Measurements from ENCODE around the gene PRIM1. TPM values are rescaled to one million over a fixed set of nuclear protein-coding genes. Genes with fewer than 3 reads are reported as not detected.
A peak's percentile ranks its signal among the peaks of the same experiment; 100 is the strongest.
"Not testable (repeated sequence)": the region's sequence is repeated elsewhere in the genome, so short reads cannot be mapped to it uniquely, and the experiment has no call there.

Gene PRIM1
- total RNA-seq, 1 experiment from 2014 or later: 32.3 TPM

- Histone ChIP-seq H3K4me3 (ENCODE audit: low read length) (no peak overlapping the region), H3K4me1 (ENCODE audit: insufficient read depth, low read length) (peaks cover 7% of the 10 kb centered on the region), H3K9ac (ENCODE audit: low read length) (no peak overlapping the region), H3K27me3 (ENCODE audit: low read length) (no peaks in the 10 kb centered on the region), H3K27ac (ENCODE audit: low read length) (no peak overlapping the region), H3K79me2 (ENCODE audit: low read length) (peaks cover 19% of the 10 kb centered on the region), H3F3A (ENCODE audit: low read length, unreplicated experiment) (no peaks in the 10 kb centered on the region), H3K4me2 (ENCODE audit: low read length) (no peak overlapping the region), H2AFZ (ENCODE audit: low read length) (no peak overlapping the region), H4K20me1 (ENCODE audit: low read length) (no peaks in the 10 kb centered on the region), H3K9me2 (replicated peaks; ENCODE audit: low read length) (no peaks in the 10 kb centered on the region), H3K36me3 (ENCODE audit: low read depth, low read length) (peaks cover 17% of the 10 kb centered on the region; the same call in 1 of the 2 replicates), H3K9me3 (ENCODE audit: low read length) (no peaks in the 10 kb centered on the region)
- ChIA-PET CTCF (no interaction called here), POLR2A (ENCODE audit: unreplicated experiment) (no interaction called here)
- BruUV-seq (replicated peaks): no TSS peak
- intact Hi-C loops (cut with micrococcal nuclease): no loop called here
- DNase-seq (no peak), ATAC-seq (no peak)
- TF ChIP-seq CTCF (conservative IDR thresholded peaks at IDR 0.05; ENCODE audit: low read depth, low read length): no peak
- no peak for TF ChIP-seq EZH2phosphoT487 (IDR thresholded peaks at IDR 0.05; ENCODE audit: borderline replicate concordance, low read length)
- no peak for TF ChIP-seq EZH2 (IDR thresholded peaks at IDR 0.05; ENCODE audit: low read length, unreplicated experiment)
Observed at GRCh38 chr12:56749359-56749758, 2.8 kb downstream of the PRIM1 start.

GRCh38 chr12:56728139-56728861, 23.8 kb downstream of the PRIM1 start:
- H4K20me1 ChIP-seq (ENCODE audit: low read length): peaks cover 11% of the 10 kb centered on the region
- H3K27me3 ChIP-seq (ENCODE audit: low read length): no peaks in the 10 kb centered on the region
- TF ChIP-seq EZH2 (IDR thresholded peaks at IDR 0.05; ENCODE audit: low read length, unreplicated experiment) (no peak), CTCF (conservative IDR thresholded peaks at IDR 0.05; ENCODE audit: low read depth, low read length) (no peak), EZH2phosphoT487 (IDR thresholded peaks at IDR 0.05; ENCODE audit: borderline replicate concordance, low read length) (no peak)
- H3K9ac ChIP-seq (ENCODE audit: low read length): no peak overlapping the region
- no peak overlapping the region for H3K4me3 ChIP-seq (ENCODE audit: low read length)
- H3K4me2 ChIP-seq (ENCODE audit: low read length): no peak overlapping the region
- H3K9me2 ChIP-seq (replicated peaks; ENCODE audit: low read length): no peaks in the 10 kb centered on the region
- H3K9me3 ChIP-seq (ENCODE audit: low read length): no peaks in the 10 kb centered on the region
- no peak overlapping the region for H2AFZ ChIP-seq (ENCODE audit: low read length)
- BruUV-seq (replicated peaks): no TSS peak
- H3K79me2 ChIP-seq (ENCODE audit: low read length): peaks cover 19% of the 10 kb centered on the region
- ChIA-PET CTCF (interaction anchor here (0.7 kb wide), 1 partner anchor 361 kb away, joined by 3 read pairs; no protein-coding TSS in a partner anchor), POLR2A (ENCODE audit: unreplicated experiment) (no interaction called here)
- no peaks in the 10 kb centered on the region for H3F3A ChIP-seq (ENCODE audit: low read length, unreplicated experiment)
- DNase-seq (no peak), ATAC-seq (no peak)
- peaks cover 9% of the 10 kb centered on the region for H3K4me1 ChIP-seq (ENCODE audit: insufficient read depth, low read length)
- intact Hi-C loops (cut with micrococcal nuclease): no loop called here
- H3K27ac ChIP-seq (ENCODE audit: low read length): no peak overlapping the region
- H3K36me3 ChIP-seq (ENCODE audit: low read depth, low read length): peaks cover 19% of the 10 kb centered on the region

GRCh38 chr12:56726196-56726675, 25.9 kb downstream of the PRIM1 start:
- Histone ChIP-seq H3K4me1 (ENCODE audit: insufficient read depth, low read length) (peaks cover 28% of the 10 kb centered on the region), H3K9ac (ENCODE audit: low read length) (peak overlapping the region; percentile 99; the same call in 1 of the 2 replicates), H3K79me2 (ENCODE audit: low read length) (peaks cover 39% of the 10 kb centered on the region), H3K36me3 (ENCODE audit: low read depth, low read length) (peaks cover 29% of the 10 kb centered on the region), H3K4me2 (ENCODE audit: low read length) (peak overlapping the region; percentile 98), H4K20me1 (ENCODE audit: low read length) (peaks cover 31% of the 10 kb centered on the region), H3K4me3 (ENCODE audit: low read length) (peak overlapping the region; percentile 88)
- H3K27me3 ChIP-seq (ENCODE audit: low read length); ATAC-seq; H3F3A ChIP-seq (ENCODE audit: low read length, unreplicated experiment); DNase-seq; H2AFZ ChIP-seq (ENCODE audit: low read length); H3K9me3 ChIP-seq (ENCODE audit: low read length); intact Hi-C loops (cut with micrococcal nuclease); H3K9me2 ChIP-seq (replicated peaks; ENCODE audit: low read length); H3K27ac ChIP-seq (ENCODE audit: low read length); BruUV-seq (replicated peaks); POLR2A ChIA-PET (ENCODE audit: unreplicated experiment): not testable (repeated sequence)
- CTCF ChIA-PET: interaction anchor here (1.6 kb wide), 1 partner anchor 89 kb away, joined by 6 read pairs; no protein-coding TSS in a partner anchor
